GM19463 (cell line): ENCODE data around the gene GNAZ.

ENCODE experiments used
- ATAC-seq: cut with Tn5 transposase; IDR thresholded peaks from one replicate; pipeline ENCODE4 v1.9.1; 2021; ENCODE audit warnings: mild to moderate bottlenecking, moderate library complexity; ENCODE audit not compliant: unreplicated experiment

GNAZ gene

DNA sequence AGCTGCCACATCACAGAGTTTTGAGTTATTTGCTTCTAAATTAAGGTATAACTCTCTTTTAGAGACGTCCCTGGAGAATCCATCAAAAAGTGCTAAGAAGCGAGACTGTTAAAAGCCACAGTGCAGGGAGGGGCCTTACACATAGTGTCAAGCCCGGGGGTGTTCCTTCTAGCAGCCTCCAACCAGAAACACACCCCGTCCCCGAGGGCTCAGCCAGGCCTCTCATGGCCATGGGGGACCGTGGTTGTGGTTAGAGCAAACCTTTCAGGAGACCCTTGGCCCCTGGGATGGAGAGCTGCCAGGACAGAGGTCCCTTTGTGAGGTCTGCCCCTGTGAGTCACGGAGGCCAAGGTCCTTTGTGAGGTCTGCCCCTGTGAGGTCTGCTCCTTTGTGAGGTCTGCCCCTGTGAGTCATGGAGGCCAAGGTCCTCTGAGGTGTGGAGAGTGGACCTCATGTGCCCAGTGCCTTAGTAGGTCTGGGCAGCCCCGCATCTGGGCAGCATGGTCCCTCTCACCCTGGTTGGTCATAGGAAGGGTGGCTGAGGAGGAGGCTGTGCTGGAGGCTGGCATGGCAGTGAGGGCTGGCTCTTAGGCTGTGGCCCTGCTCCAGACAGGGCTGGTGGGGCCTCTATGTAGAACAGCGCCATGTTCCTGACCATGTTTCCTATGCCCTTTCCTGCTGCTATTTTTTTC, 5.4 kb downstream of the GNAZ start:
- ATAC-seq, result no peak

DNA sequence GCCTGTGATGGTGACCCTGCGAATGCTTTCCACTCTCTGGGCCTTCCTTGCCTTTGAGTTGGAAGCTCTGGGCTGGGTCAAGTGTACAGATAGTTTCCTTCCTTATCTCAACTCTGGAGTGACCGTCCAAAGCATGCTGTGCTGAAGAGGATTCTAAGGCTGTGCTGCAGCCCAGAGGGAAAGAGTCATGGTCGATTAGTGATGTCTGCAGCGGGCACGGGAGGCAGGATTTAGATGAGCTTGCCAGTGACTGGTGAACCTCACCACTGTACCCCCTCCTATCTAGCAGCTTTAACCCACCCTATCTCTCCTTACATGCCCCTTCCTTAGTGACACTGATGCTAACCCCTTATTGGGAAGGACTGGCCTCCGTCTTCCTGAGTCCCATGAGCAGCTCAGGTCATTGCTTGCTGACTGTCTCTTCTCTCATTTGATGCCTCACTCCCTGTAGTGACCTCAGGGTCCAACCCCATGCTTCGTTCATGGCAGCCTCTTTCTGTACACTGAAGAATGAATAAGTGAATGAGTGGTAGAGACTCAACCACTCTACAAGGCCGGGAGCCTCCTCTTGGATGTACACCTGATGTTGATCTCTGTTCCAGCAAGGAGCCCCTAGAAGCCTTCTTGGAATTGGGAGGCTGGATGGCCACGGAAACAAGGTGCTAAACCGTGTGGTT, 6.7 kb downstream of the GNAZ start:
- no peak for ATAC-seq

DNA sequence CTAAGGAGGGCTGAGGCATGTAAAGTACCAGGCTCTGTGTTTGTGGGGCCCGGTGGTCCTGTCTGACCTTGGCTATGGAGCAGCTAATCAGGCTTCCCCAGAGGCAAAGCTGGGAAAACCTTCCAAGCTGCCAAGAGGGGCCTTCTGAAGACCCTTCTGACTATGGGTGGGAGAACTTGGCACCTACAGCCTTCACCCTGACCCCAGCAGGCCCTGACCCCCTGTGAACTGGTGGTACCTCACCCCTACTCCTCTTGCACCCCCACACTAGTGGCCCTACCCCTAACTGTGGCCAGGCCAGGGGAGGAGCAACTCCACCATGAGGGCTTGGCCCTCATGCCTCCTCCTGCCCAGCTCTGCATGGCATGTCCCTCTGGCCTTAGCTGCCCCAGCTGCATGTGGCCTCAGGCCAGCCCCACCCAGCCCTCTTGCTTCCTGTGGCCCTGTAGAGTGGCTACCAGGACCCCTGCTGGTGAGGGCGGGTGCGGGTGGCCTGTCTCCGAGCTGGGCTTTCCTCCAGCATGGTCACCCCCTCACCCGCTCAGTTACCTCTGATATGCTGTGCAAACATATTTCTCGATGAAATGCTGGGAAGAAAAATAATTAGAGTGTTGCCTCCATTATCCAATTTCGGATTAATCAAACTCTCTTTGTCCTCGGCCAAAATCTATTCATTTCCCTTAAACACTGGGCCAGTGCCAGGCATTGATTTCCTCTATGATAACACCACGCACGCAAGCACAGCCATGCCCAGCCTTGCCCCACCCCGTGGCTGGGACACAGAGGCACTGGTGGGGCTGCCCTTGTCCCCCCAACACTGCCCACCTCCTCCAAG, 7.5 kb downstream of the GNAZ start:
- ATAC-seq, result no peak

DNA sequence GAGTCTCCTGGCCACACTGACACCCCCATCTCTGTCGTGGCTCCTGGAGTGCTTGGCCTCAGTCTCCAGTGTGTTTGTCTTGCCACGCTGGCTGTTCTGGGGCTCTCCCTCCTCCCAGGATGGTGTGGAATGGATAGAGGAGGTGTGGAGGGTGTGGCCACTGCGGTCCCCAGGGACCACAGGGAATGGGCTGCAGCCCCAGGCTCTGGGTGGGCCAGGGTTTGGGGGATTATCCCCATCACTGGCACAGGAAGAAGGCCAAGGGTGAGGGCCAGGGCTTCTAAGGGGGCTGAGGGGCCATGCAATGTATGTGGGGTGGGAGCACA, 8.1 kb downstream of the GNAZ start:
- ATAC-seq, result no peak

DNA sequence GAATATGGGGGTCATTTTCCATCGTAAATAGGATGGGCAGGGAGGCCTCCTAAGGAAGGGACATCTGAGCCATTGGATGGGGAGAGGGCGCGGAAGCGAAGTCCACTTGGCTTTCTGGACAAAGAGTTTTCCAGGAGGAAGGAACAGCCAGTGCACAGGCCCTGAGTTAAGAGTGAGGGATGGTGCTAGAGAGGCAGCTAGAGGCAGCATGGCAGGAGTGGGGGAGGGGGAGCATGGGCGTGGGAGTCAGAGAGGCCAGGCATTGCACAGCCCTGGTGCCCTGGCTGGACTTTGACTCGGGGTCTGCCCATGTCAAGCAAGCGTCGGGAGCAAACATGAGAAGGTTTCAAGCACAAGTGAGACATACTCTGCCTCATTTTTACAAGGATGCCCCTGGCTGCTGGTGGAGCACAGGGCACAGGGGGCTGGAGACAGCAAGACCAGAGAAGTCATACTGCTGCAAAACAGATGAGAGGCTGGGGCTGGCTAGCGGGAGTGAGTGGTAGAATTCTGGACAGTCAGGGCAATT, 9.0 kb downstream of the GNAZ start:
- ATAC-seq, result no peak

DNA sequence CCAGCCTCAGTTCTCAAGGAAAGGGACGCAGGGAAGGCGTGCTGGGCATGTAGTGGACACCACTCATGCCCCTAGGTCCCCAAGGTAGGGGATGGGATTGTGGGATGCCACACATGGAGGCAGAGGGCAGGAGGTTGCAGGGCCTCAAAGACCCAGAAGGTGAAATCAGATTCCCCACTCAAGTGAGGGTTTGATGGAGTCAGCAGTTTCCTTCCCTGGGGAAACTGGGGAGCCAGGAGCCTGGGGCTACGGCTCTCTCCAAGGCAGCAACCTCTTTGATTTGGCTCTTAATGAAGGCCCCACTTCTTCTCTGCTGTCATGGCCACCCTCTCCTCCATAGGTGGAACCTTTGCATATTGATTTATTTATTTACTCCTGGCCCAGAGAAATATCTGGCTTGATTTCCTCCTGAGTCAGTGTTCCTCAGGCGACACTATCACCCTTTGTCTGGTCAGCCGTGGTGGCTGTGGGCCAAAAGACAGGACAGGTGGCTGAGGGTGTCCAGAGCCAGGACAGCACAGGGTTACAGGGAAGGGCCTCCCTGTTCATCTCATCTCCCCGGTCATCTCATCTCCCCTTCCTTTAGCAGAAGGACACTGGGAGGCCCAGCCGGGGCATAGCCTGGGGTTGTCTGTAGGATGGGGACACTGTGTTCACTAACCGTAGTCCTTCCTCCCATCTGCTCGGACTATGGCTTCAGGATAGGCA, 9.6 kb downstream of the GNAZ start:
- no peak for ATAC-seq

DNA sequence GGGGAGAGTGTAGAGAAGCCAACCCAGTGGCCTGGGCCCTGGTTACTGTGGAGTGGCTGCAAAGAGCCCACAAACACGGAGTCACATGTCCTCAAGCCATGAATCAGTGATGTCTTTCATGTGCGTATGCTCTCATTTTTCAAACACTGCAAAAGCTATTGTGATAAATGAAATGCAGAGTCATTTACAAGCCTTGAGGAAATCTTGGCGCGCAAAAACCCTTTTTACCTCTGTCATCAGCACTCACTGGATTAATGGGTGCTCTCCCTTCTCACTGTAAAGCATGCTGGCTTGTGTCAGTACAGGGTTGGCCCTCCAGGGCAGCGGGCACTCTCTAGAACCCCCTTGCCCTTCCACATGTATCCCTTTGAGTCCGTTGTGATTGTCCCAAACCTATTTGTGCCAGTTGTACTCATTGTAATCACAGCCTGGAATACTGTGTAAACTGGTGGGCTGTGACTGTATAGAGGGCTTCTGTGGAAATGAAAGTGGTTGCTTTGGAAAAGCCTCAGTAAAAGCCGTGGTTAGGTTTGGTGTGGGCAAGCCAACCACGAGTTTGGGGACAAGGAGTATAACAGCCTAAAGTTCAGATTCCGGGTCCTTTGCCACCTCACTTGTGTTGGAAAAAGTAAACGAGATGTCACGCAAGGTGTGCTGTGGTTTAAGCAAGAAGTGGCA, 10.4 kb downstream of the GNAZ start:
- ATAC-seq, result no peak

DNA sequence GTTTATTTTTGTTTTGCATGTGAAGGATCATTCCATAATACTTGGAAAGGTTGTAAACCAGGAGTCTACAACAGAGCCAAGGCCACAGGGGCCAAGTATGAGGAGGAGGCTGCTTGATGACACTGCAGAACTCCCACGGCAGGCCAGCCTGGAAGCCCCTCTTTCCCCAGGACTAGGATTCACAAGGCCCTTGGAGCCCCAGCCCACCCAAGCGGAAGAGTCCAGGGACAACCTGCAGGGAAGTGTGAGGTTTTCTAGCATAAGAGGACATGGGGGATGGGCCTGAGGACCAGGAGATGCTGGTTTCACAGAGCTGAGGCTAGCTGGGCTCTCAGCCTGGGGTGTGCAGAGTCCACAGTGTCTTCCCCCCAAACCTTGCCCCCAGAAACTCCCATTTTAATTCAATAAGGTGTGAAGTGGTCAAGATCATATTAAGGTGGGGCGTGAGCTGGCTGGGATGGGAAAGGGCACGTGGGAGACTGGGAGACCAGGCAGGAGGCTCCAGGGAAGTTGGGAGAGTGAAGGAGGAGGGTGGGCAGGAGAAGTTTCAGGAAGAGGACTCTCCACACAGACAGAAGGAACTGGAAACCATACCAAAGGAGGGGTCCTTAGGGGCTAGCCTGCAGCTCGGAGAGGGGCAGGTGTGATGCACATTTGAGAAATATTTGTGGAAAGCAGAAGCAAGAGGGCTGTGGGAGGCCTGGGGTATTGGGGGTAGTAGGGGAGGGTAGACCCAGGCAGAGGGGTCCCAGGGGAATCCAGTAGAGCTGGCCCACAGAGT, 12.4 kb downstream of the GNAZ start:
- ATAC-seq, result no peak

DNA sequence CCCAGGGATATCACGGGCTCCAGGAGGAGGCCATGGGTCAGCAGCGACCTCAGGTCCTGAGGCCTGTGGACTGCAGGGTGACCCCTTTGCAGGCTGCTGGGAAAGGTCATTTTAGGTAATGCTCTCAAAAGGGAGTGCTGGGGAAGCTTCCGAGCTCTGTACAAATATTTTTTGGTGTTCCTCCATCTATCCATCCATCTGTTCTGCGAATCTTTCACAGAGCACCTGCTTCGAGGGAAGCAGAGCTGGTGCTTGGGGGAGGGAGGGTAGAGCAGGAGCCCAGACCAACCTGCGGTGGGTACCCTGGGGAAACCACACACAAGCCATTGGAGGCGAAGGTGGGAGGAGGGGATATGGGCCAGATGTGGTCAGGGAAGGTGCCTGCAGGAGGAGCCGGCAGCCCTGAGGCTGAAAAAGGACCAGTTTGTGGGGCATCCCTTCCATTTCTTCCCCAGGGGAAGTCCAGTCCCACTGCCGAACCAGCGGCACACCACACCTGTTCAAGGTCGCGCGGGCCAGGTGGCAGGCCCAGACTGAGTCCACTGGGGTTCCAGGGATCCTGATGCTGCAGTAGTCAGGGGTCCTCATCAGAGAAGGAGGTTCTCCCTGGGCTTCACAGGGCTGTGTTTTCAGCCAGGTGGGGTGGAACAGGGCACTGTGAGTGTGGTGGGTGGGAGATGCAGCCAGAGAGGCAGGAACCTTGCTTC, 13.1 kb downstream of the GNAZ start:
- ATAC-seq, result no peak

DNA sequence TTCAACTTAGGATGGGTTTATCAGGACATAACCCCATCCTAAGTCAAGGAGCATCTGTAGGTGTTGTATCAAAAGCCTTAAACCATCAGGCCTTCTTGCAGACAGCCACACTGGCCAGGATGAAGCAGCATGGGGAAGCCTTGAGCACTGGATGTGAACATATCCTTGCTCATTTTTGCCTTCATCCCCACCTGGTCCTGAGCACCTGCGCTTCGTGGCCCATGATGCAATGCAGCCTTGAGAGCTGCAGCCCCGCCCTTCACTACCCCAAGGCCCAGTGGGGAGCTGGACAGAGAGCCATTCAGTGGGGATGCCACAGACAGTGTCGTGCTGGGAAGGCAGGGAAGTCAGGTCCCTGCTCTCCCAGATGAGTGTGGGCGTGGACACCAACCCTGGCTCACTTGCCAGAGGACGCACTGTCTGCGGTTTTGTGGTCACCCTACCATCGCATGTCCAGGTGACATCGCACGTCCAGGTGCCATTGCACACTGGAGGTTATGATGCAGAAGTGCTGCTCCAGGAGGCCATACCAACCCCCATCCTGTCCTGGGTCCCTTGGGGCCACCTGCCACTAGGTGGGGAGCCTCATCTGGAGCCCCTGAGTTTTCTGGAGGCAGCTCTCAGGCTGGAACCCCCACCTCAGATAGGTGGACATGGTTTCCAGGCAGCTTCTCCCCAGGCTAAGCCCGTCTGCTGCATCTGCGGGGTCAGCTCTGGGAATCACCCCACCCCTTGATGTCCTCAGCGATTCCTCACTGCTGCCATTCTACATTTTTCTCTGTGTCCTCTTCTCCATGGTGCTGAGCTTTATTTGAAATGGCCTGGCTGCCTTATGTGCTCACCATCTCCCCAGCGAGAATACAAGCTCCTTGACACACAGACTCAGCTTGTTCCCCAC, 14.4 kb downstream of the GNAZ start:
- ATAC-seq, result no peak

DNA sequence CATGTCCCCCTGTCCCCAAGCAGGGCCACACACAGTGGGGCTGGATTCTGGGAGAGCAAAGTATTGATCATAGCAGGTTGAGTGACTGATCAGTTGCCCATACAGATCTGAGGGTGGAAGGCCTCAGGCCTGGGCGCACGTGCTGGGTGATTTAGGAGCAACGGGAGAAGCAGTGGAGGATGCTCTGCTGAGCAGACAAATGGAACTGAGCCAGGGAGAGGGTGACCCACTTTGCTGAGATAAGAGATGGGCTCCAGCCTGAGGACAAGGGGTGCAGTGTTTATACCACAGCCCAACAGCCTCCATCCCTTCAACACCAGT, 15.0 kb downstream of the GNAZ start:
- no peak for ATAC-seq

DNA sequence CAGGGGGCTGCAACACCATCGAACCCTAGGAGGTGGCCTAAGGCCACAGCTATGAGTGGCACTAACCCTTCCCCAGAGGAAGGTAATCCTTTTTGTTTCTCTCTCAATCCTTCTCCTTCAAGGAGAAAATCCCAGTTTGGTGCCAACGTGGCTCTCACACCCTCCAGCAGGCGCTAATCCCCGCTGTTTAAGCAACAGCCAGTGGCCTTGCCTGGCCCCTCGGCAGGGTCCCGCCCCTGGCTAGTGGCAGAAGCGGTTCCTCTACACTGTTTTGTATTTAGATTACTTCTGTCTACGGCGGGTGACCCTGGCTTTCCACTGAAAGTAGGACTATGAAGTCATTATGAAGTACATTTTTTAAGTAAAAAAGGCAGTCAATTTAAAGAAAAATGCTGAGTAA, 15.5 kb downstream of the GNAZ start:
- no peak for ATAC-seq

DNA sequence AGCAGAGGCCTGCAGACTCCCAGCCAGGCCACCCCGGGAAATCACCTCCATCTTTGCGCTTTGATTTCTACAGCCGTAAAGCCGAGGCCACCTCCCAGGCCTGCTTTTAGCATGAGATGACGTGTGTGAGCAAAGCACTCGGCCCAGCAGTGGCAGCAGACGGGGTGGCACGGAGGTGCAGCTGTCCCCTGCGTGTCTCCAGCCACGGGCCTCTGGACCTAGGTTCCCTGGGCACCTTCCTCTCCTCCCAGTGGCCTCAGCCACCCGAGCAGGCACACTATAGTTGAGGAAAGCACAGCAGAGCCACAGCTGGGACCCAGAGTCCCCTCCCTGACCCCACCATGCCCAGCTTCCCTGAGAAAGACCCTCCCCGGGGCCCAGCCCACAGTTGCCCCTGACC, 15.9 kb downstream of the GNAZ start:
- no peak for ATAC-seq

DNA sequence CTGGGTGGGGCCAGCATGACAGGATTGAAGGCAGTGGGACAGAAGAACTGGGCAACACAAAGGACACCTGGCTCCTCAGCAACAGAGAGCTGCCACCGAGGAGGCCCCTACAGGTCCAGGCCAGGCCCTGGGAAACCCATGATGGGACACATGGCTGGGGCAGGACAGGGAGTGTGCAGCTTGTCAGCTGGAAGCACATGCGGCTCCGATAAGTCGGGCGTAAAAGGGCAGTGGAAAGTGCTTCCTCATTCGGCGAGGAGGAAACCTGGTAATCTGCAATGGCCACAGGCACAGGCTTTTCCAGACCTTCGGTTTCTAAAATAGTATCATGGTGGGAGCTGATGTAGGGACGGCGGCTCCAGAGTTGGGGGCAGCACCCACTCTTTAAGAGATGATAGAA, 16.5 kb downstream of the GNAZ start:
- no peak for ATAC-seq

DNA sequence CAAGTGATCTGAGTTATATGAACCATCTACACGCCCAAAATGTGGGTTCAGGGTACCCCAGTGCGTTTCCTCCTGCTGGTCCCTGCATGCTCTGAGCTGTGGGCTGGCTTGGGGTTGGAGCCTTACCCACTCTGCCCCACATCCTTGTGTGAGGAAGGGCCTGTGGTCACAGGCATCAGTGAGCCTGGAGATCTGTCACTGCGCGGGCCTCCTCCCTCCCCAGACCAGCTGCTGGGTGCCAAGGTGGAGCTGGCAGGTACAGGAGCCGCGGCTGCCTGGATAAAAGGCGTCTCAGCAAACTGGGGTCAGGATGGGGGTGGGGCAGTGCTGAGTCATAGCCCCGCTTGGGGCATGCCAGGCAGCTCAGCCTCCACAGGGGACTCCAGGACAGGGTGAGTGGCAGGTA, 17.9 kb downstream of the GNAZ start:
- no peak for ATAC-seq

DNA sequence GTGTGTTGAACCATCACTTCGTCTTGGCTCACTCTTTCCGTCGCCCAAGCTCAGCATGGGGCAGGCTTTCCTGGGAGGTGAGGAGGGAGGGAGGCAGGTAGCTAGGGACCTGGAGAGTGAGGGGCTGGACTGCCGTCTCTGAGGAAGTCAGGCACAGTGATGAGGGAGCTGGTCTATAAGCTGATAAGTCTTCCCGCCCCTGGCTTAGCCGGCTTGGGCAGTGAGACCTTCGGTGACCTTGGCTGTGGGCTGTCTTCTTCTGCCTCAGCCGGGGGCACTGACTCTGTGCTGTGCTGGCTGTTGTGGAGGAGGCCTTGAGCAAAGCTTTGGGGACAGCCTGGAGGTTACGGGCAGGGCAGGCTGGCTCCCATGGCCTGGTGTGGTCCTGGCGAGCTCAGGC, 18.7 kb downstream of the GNAZ start:
- no peak for ATAC-seq

DNA sequence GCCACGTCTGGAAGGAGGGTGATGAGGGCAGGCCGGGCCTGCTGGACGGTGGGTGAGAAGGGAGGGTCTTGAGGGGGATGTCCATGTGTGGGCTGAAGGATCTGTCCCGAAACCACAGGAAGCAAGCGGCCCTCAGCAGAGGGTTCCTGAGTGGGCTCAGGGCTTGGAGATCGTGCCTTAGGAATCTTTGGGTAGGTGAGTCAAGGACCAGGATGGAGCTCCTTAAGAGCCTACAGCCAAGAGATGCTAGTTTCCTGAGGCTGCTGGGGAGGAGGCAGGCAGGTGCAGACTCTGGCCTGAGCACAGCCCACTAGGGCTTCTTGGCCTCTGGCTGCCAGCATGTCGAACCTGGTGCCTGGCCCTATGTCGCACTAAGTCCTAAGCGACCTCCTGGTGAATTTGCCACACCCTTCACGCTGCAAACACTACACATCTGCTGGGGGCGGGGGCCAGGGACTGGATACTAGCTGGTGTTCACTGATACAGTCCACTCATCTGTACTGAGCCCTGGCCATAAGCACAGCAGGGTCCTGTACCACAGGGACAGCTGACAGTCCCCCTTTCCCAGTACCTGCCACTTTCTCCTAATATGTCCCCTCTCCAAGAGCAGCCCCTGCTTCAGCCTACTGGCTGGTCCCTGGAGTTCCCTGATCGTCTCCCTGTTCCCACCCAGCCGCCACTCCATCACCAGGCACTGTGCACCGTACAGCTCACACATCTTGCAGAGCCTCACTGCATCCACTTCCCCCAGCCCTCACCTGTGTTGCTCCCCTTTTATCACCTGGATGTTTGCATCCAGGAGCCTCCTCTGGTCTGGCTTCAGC, 19.5 kb downstream of the GNAZ start:
- no peak for ATAC-seq

DNA sequence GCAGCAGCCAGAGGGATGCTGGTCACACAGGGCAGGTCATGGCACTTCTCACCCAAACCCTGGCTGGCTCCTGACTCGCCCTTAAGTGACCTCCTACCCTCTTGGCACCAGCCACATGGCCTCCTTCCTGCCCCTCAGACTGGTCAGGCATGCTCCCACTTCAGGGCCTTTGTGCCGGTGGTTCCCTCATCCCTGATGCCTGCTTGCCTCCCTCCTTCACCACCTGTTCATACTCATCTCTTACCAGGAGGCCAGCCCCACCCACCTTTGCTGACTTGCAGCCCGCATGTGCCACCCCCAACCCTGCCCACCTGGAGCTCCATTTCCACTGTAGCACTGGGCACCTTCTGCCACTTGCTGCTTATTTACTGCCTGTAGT, 20.1 kb downstream of the GNAZ start:
- ATAC-seq, result no peak
